Measurements from ENCODE around the gene TCFL5. TPM values are rescaled to one million over a fixed set of nuclear protein-coding genes. Genes with fewer than 3 reads are reported as not detected.

The TCFL5 gene
- total and polyA plus RNA-seq, 2 donors from 2014 or later = 6.1 to 11.5 TPM

DNA sequence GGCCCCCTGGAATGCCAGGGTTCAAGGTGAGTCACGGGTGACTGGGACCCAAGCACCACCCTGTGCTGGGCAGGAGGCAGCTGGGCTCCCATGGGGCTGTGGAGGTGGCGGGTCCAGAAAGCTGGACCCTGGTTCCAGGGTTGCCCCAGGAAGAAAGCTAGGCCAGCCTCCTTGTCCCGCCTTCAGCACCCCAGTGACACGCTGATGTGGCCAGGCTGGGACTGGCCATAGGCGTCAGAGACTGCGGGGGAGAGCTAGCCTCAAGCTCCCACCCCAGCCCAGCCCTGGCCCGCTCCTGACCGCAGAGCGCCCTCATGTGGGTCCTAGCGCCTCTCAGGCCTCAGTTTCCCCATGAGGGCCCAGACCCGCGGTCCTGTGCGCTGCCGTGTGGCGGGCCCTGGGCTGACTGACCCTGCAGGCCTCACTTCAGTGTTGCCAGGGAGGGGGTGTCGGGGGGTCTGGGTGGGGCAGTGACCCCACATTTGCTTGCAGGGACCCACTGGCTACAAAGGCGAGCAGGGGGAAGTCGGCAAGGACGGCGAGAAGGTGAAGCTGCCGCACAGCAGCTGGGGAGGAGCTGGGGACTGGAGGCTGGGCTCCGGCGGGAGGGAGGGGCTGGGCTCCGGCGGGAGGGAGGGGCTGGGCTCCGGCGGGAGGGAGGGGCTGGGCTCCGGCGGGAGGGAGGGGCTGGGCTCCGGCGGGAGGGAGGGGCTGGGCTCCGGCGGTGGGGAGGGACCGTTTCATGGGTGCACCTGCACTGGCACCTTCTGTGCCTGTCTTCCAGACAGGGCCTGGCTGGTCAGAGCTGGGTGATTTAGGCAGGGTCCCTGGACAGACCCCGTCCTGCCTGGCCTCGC lies 36.9 kb downstream of the TCFL5 start:
- H3K4me1 ChIP-seq (ENCODE audit: control insufficient read depth in 2 of 3, insufficient read depth in 2 of 3, low read depth in 1 of 3, low read length in 3 of 3) = peaks cover 0 to 5% (median 0%) of the 10 kb centered on the region in 3 donors
- no peaks in the 10 kb centered on the region for H3K36me3 ChIP-seq (ENCODE audit: control insufficient read depth in 2 of 3, insufficient read depth in 3 of 3, low read length in 3 of 3)
- peak overlapping the region in 1 of 3 donors; percentile 34 for H3K9ac ChIP-seq (ENCODE audit: low read length in 3 of 3)
- intact Hi-C loops (cut with DNase I) = no loop called here
- no peaks in the 10 kb centered on the region for H3K27me3 ChIP-seq (ENCODE audit: control insufficient read depth, insufficient read depth, low read length)
- H3K4me3 ChIP-seq (ENCODE audit: low read length in 3 of 3) = no peak overlapping the region
- FAIRE-seq = no peak
- TF ChIP-seq, protein P1, sequence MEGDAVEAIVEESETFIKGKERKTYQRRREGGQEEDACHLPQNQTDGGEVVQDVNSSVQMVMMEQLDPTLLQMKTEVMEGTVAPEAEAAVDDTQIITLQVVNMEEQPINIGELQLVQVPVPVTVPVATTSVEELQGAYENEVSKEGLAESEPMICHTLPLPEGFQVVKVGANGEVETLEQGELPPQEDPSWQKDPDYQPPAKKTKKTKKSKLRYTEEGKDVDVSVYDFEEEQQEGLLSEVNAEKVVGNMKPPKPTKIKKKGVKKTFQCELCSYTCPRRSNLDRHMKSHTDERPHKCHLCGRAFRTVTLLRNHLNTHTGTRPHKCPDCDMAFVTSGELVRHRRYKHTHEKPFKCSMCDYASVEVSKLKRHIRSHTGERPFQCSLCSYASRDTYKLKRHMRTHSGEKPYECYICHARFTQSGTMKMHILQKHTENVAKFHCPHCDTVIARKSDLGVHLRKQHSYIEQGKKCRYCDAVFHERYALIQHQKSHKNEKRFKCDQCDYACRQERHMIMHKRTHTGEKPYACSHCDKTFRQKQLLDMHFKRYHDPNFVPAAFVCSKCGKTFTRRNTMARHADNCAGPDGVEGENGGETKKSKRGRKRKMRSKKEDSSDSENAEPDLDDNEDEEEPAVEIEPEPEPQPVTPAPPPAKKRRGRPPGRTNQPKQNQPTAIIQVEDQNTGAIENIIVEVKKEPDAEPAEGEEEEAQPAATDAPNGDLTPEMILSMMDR (IDR thresholded peaks at IDR 0.05; ENCODE audit: borderline replicate concordance, extremely low read depth, insufficient read depth) = no peak
- peak overlapping the region in 1 of 2 donors; percentile 47 for H3K27ac ChIP-seq (ENCODE audit: low read depth in 2 of 2, low read length in 2 of 2)
- DNase-seq = peak in 4 of 5 donors; percentile 60 to 90 (median 82)
- no peaks in the 10 kb centered on the region for H3K9me3 ChIP-seq (ENCODE audit: control insufficient read depth in 2 of 3, insufficient read depth in 1 of 3, low read length in 3 of 3)

DNA sequence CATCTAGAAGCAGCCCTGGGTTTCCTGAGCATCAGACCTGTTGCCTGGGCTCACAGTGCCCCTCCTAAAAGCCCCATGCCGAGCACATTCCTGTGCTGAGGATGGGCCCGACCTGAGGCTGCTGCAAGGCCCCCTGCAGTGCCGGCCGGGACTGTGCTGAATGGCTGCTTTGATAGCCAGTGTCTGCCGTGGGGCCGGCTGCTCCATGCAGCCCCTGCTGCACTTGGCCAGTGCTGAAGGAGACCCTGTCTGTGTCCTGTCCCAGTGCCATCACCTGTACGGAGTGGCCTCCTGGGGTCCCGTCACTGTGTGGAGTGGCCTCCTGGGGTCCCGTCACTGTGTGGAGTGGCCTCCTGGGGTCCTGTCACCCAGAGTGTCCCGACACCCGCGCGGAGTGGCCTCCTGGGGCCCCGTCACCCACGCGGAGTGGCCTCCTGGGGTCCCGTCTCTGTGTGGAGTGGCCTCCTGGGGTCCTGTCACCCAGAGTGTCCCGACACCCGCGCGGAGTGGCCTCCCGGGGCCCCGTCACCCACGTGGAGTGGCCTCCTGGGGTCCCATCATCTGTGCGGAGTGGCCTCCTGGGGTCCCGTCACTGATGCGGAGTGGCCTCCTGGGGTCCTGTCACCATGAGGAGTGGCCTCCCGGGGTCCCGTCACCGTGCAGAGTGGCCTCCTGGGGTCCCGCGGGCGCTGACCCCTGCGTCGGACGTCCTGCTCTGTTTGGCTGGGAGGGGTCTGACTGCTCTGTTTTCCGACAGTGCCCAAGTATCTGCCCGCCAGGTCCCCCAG lies 37.7 kb downstream of the TCFL5 start:
- Histone ChIP-seq H3K36me3 (ENCODE audit: control insufficient read depth in 2 of 3, insufficient read depth in 3 of 3, low read length in 3 of 3) (no peaks in the 10 kb centered on the region), H3K27me3 (ENCODE audit: control insufficient read depth, insufficient read depth, low read length) (no peaks in the 10 kb centered on the region), H3K9ac (ENCODE audit: low read length in 3 of 3) (no peak overlapping the region), H3K27ac (ENCODE audit: low read depth in 2 of 2, low read length in 2 of 2) (no peak overlapping the region), H3K9me3 (ENCODE audit: control insufficient read depth in 2 of 3, insufficient read depth in 1 of 3, low read length in 3 of 3) (no peaks in the 10 kb centered on the region), H3K4me1 (ENCODE audit: control insufficient read depth in 2 of 3, insufficient read depth in 2 of 3, low read depth in 1 of 3, low read length in 3 of 3) (peaks cover 0 to 7% (median 0%) of the 10 kb centered on the region in 3 donors), H3K4me3 (ENCODE audit: low read length in 3 of 3) (no peak overlapping the region)
- intact Hi-C loops (cut with DNase I) = no loop called here
- TF ChIP-seq, protein P1 (IDR thresholded peaks at IDR 0.05; ENCODE audit: borderline replicate concordance, extremely low read depth, insufficient read depth) = no peak
- DNase-seq (peak in 1 of 5 donors; percentile 78), FAIRE-seq (no peak)

DNA sequence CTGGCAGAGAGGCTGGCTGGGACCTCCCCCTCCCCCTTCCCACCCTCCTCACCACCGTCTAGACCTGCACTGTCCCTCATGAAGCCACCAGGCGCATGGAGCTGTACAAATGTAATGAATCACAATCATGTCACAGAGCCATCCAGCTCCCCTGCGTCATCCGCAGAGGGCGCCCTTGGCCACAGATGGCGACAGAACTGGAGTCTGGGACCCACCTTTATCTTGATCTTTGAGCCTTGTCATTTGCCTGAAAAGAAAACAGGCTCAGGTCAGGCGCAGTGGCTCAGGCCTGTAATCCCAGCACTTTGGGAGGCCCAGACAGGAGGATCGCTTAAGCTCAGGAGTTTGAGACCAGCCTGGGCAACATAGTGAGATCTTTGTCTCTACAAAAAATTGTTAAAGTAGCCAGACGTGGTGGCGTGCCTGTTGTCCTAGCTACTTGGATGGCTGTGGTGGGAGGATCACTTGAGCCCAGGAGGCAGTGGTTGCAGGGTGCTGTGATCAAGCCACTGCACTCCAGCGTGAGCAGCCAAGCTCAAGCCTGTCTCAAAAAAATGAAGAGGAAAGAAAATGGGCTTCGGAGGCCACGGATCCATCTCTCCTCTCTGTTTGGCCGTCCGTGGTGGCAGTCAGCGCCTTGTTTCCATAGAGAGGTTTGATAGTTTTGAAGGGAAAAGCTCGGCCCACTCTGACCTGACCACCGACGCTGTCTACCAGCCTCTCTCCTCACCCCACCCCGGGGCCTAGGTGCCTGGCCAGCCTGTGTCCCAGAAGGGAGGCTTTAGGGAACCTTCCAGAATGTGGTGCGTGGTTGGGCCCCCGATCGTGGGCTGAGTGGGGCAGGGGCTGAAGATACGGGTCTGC lies 38.6 kb downstream of the TCFL5 start:
- Histone ChIP-seq H3K4me1 (ENCODE audit: control insufficient read depth in 2 of 3, insufficient read depth in 2 of 3, low read depth in 1 of 3, low read length in 3 of 3) (peaks cover 0 to 12% (median 0%) of the 10 kb centered on the region in 3 donors), H3K4me3 (ENCODE audit: low read length in 3 of 3) (no peak overlapping the region), H3K9me3 (ENCODE audit: control insufficient read depth in 2 of 3, insufficient read depth in 1 of 3, low read length in 3 of 3) (no peaks in the 10 kb centered on the region), H3K36me3 (ENCODE audit: control insufficient read depth in 2 of 3, insufficient read depth in 3 of 3, low read length in 3 of 3) (no peaks in the 10 kb centered on the region), H3K27ac (ENCODE audit: low read depth in 2 of 2, low read length in 2 of 2) (no peak overlapping the region), H3K9ac (ENCODE audit: low read length in 3 of 3) (no peak overlapping the region), H3K27me3 (ENCODE audit: control insufficient read depth, insufficient read depth, low read length) (no peaks in the 10 kb centered on the region)
- peak in 3 of 5 donors; percentile 46 to 68 (median 55) for DNase-seq
- TF ChIP-seq, protein P1 (IDR thresholded peaks at IDR 0.05; ENCODE audit: borderline replicate concordance, extremely low read depth, insufficient read depth) = peak; percentile 18
- intact Hi-C loops (cut with DNase I) = no loop called here
- no peak for FAIRE-seq
